Thyroid gland (tissue), 4 donors: ENCODE data around the gene PDE5A. TPM values are rescaled to one million over a fixed set of nuclear protein-coding genes. Genes with fewer than 3 reads are reported as not detected.

Source experiments
- DNase-seq, 2 donors: peaks; one replicate each; pipeline ENCODE4 v3.0.0-alpha.2; 2019
- H3K27ac ChIP-seq, 3 donors: fragments of 200-600 bp; sonication (generic); 1 replicate in 2 of 3; 2 replicates in 1 of 3; pipeline ENCODE4 v1.5.1; 2016 to 2019; ENCODE audit warnings: mild to moderate bottlenecking in 1 of 3, moderate library complexity in 1 of 3
- H3K27me3 ChIP-seq: fragments of 200-600 bp; sonication (generic); one replicate; pipeline ENCODE4 v1.5.1; 2019
- H3K36me3 ChIP-seq, 2 donors: fragments of 200-600 bp; sonication (generic); one replicate each; pipeline ENCODE4 v1.5.1; 2016 to 2019
- H3K4me1 ChIP-seq, 2 donors: fragments of 200-600 bp; sonication (generic); one replicate each; pipeline ENCODE4 v1.5.1; 2017 to 2019
- H3K4me3 ChIP-seq, 3 donors: fragments of 200-600 bp; sonication (generic); replicated peaks in 1 of 3; 1 replicate in 2 of 3; 2 replicates in 1 of 3; pipeline ENCODE4 v1.5.1; 2016; ENCODE audit warnings: mild to moderate bottlenecking in 1 of 3
- H3K9me3 ChIP-seq: fragments of 200-600 bp; sonication (generic); one replicate; pipeline ENCODE4 v1.5.1; 2017
- POLR2A ChIP-seq, 2 donors: fragments of 450-650 bp; IDR thresholded peaks; one replicate each; pipeline ENCODE4 v1.6.1; 2017; ENCODE audit warnings: antibody characterized with exemption in 2 of 2, mild to moderate bottlenecking in 2 of 2, moderate library complexity in 1 of 2
- WGBS, 2 donors: methylation state at CpG; one replicate each; pipeline ENCODE4 v1.1.5; 2017; 5-methylcytosine and 5-hydroxymethylcytosine counted together
- intact Hi-C: fragments of 100-400 bp; cut with DNase I; formaldehyde crosslinking; loops from one replicate; pipeline ENCODE4 v1.15.1; 2023
- total RNA-seq, 4 donors: library from RNA; depleted of rRNA; stranded (reverse); fragments of >200 nt; gene quantifications; one replicate each; pipeline ENCODE4 v1.2.3, GENCODE V29; 2016
- TF ChIP-seq, protein P1 (sequence below), 6 experiments: fragments of 200-600 bp in 3 of 6; fragments of 450-650 bp in 3 of 6; sonication (generic) in 3 of 6; IDR thresholded peaks; one replicate each; pipeline ENCODE4 v1.5.1; 2016 to 2019; ENCODE audit warnings: antibody characterized with exemption in 6 of 6, mild to moderate bottlenecking in 2 of 6, inconsistent platforms in 1 of 6, moderate library complexity in 1 of 6

The PDE5A gene
- total RNA-seq, 4 donors from 2014 or later = 20.9 to 74.0 (median 30.2) TPM

- Histone ChIP-seq H3K27ac (no peak overlapping the region), H3K4me1 (no peaks in the 10 kb centered on the region), H3K36me3 (no peaks in the 10 kb centered on the region), H3K4me3 (no peak overlapping the region), H3K27me3 (no peaks in the 10 kb centered on the region), H3K9me3 (no peaks in the 10 kb centered on the region)
- TF ChIP-seq POLR2A (IDR thresholded peaks at IDR 0.05) = no peak
- TF ChIP-seq, protein P1, sequence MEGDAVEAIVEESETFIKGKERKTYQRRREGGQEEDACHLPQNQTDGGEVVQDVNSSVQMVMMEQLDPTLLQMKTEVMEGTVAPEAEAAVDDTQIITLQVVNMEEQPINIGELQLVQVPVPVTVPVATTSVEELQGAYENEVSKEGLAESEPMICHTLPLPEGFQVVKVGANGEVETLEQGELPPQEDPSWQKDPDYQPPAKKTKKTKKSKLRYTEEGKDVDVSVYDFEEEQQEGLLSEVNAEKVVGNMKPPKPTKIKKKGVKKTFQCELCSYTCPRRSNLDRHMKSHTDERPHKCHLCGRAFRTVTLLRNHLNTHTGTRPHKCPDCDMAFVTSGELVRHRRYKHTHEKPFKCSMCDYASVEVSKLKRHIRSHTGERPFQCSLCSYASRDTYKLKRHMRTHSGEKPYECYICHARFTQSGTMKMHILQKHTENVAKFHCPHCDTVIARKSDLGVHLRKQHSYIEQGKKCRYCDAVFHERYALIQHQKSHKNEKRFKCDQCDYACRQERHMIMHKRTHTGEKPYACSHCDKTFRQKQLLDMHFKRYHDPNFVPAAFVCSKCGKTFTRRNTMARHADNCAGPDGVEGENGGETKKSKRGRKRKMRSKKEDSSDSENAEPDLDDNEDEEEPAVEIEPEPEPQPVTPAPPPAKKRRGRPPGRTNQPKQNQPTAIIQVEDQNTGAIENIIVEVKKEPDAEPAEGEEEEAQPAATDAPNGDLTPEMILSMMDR (IDR thresholded peaks at IDR 0.05) = no peak
- WGBS, 2 donors = 67 to 71% methylated on average over 5 of the region's 5 CpGs
- DNase-seq = no peak
- intact Hi-C loops = no loop called here
Measured at GRCh38 chr4:119570401-119570800, 58.2 kb downstream of the PDE5A start.

GRCh38 chr4:119564106-119564505, 64.5 kb downstream of the PDE5A start:
- Histone ChIP-seq H3K27me3 (no peaks in the 10 kb centered on the region), H3K4me3 (no peak overlapping the region), H3K4me1 (no peaks in the 10 kb centered on the region), H3K36me3 (peaks cover 0 to 11% of the 10 kb centered on the region in 2 donors), H3K27ac (no peak overlapping the region), H3K9me3 (no peaks in the 10 kb centered on the region)
- intact Hi-C loops = loop anchor here (5.0 kb wide), 1 partner anchor 63 kb away; the partner anchor contains the start of gene PDE5A
- DNase-seq = no peak
- TF ChIP-seq, protein P1 (IDR thresholded peaks at IDR 0.05) = no peak
- no peak for TF ChIP-seq POLR2A (IDR thresholded peaks at IDR 0.05)

DNA sequence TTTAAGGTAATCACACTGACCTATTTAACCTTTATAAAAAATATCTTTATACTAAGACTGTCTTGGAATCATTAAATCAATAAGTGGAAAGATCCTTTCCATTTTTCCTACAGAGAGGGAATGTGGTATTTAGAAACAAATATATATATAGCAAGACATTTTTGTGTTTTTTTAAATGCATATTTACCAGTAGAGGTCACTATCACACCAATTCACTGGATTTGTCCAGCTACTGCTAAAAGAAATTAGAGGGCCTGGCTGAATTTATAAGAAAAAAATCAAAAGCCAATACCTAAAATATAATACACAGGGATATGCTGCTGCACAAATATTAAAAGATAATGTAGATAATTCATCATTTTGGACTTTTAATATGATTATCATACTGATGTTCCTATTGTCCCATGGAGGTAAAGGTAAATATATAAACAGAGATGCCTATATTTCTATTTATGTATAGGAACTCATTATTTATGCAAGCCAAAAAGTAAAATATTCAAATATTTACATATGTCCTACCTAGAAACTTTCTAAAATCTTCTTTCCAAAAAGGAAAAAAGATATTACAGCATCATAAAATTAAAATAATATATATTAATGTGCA, 69.5 kb downstream of the PDE5A start:
- no peak overlapping the region for H3K27ac ChIP-seq
- H3K9me3 ChIP-seq = no peaks in the 10 kb centered on the region
- intact Hi-C loops = loop anchor here (5.0 kb wide), 1 partner anchor 488 kb away; no protein-coding TSS in a partner anchor
- no peak for DNase-seq
- no peaks in the 10 kb centered on the region for H3K4me1 ChIP-seq
- no peak overlapping the region for H3K4me3 ChIP-seq
- TF ChIP-seq, protein P1 (IDR thresholded peaks at IDR 0.05) = peak in 5 of 6 experiments; percentile 9 to 61 (median 55)
- no peak for TF ChIP-seq POLR2A (IDR thresholded peaks at IDR 0.05)
- H3K27me3 ChIP-seq = no peaks in the 10 kb centered on the region
- peaks cover 0 to 5% of the 10 kb centered on the region in 2 donors for H3K36me3 ChIP-seq

GRCh38 chr4:119550857-119551532, 77.6 kb downstream of the PDE5A start:
- Histone ChIP-seq H3K27ac (no peak overlapping the region), H3K4me3 (no peak overlapping the region), H3K9me3 (no peaks in the 10 kb centered on the region), H3K27me3 (no peaks in the 10 kb centered on the region), H3K36me3 (peaks cover 0 to 2% of the 10 kb centered on the region in 2 donors), H3K4me1 (no peaks in the 10 kb centered on the region)
- 75 to 84% methylated on average over 2 of the region's 2 CpGs for WGBS, 2 donors
- no peak for DNase-seq
- intact Hi-C loops = no loop called here
- no peak for TF ChIP-seq POLR2A (IDR thresholded peaks at IDR 0.05)
- TF ChIP-seq, protein P1 (IDR thresholded peaks at IDR 0.05) = no peak

DNA sequence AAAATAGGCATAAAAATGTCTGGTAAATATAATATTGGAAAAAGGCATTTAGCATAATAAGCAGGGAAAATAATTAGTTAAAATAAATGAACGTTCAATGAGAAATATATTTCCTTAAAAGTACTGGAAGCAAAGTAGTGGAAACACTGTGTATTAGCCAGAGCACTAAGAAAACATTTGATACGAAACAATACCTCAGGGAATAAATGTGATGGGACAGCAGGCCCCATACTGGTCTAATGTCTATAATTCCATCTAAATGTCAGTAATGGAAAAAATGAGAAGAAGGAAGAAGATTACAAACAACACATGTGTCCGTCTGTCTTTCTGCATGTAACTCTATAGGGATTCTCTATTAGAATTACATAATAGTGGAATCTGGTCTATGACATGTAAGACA, 79.0 kb downstream of the PDE5A start:
- Histone ChIP-seq H3K36me3 (peaks cover 0 to 2% of the 10 kb centered on the region in 2 donors), H3K4me1 (no peaks in the 10 kb centered on the region), H3K4me3 (no peak overlapping the region), H3K27ac (no peak overlapping the region), H3K27me3 (no peaks in the 10 kb centered on the region), H3K9me3 (no peaks in the 10 kb centered on the region)
- no peak for DNase-seq
- TF ChIP-seq, protein P1 (IDR thresholded peaks at IDR 0.05) = no peak
- no peak for TF ChIP-seq POLR2A (IDR thresholded peaks at IDR 0.05)
- WGBS, 2 donors = 72 to 75% methylated on average over 3 of the region's 3 CpGs
- intact Hi-C loops = no loop called here
